HEK293 (cell line): ENCODE data around the gene DPRX.

Experiments used
- CTCF ChIA-PET: fragments of 350-600 bp; formaldehyde crosslinking; extraction: SDS; loops from one replicate; lab custom pipeline; 2021; ENCODE audit warnings: antibody characterized with exemption; lab: Yijun Ruan, JAX
- POLR2A ChIA-PET: fragments of 300-600 bp; formaldehyde crosslinking; extraction: SDS; loops from one replicate; lab custom pipeline; 2020; ENCODE audit warnings: antibody characterized with exemption, inconsistent platforms; lab: Yijun Ruan, JAX
- H3K27ac ChIP-seq: fragments of 200-500 bp; sonication (Bioruptor generic); 2 replicates; pipeline ENCODE4 v1.5.1; 2014; ENCODE audit warnings: low read depth, low read length, control low read depth, inconsistent platforms; ENCODE audit errors: extremely low read depth
- H3K36me3 ChIP-seq, 2 experiments: fragments of 200-500 bp in 1 of 2; sonication (Bioruptor generic) in 1 of 2; 1 replicate in 1 of 2; 2 replicates in 1 of 2; pipeline ENCODE4 v1.5.1; 2014 to 2017; ENCODE audit warnings: inconsistent platforms in 2 of 2, low read length in 2 of 2; ENCODE audit not compliant: control insufficient read depth in 2 of 2, insufficient read depth in 1 of 2
- H3K4me1 ChIP-seq: fragments of 200-500 bp; sonication (Bioruptor generic); 2 replicates; pipeline ENCODE4 v1.5.1; 2014; ENCODE audit warnings: mild to moderate bottlenecking, low read length, inconsistent platforms; ENCODE audit not compliant: control insufficient read depth, insufficient read depth
- H3K4me3 ChIP-seq: 2 replicates; pipeline ENCODE4 v1.5.1; 2011; ENCODE audit warnings: low read depth, mild to moderate bottlenecking, control low read depth, low read length, moderate library complexity
- H3K9me3 ChIP-seq: fragments of 200-500 bp; sonication (Bioruptor generic); 2 replicates; pipeline ENCODE4 v1.5.1; 2014; ENCODE audit warnings: low read depth, low read length, inconsistent platforms; ENCODE audit not compliant: control insufficient read depth, insufficient read depth
- HIC1 ChIP-seq: fragments of 450-650 bp; formaldehyde crosslinking; IDR thresholded peaks from 2 replicates; pipeline ENCODE4 v1.5.1; 2016; ENCODE audit warnings: missing biosample characterization, missing genetic modification characterization
- PRDM1 ChIP-seq: fragments of 450-650 bp; formaldehyde crosslinking; IDR thresholded peaks from 2 replicates; pipeline ENCODE4; 2016; ENCODE audit warnings: missing biosample characterization, missing genetic modification characterization
- PRDM4 ChIP-seq: fragments of 450-650 bp; formaldehyde crosslinking; IDR thresholded peaks from 2 replicates; pipeline ENCODE4 v1.5.1; 2017; ENCODE audit warnings: missing biosample characterization, missing genetic modification characterization
- SETDB1 ChIP-seq: IDR thresholded peaks from one replicate; pipeline ENCODE4 v1.6.1; 2017; ENCODE audit warnings: mild to moderate bottlenecking, low read length, moderate library complexity, mixed read lengths; ENCODE audit not compliant: insufficient read length
- TRIM28 ChIP-seq: IDR thresholded peaks from 2 replicates; pipeline ENCODE4 v1.6.1; 2011; ENCODE audit warnings: low read length, control low read depth, borderline replicate concordance
- ZFP37 ChIP-seq: fragments of 450-650 bp; formaldehyde crosslinking; IDR thresholded peaks from 2 replicates; pipeline ENCODE4 v1.5.1; 2016; ENCODE audit warnings: missing biosample characterization, missing genetic modification characterization
- ZNF184 ChIP-seq: fragments of 450-650 bp; IDR thresholded peaks from 2 replicates; pipeline ENCODE4 v1.5.1; 2018; ENCODE audit warnings: missing biosample characterization, mild to moderate bottlenecking, missing genetic modification characterization
- ZNF280D ChIP-seq: fragments of 450-650 bp; formaldehyde crosslinking; IDR thresholded peaks from 2 replicates; pipeline ENCODE4 v1.5.1; 2016; ENCODE audit warnings: missing biosample characterization, missing genetic modification characterization
- ZNF501 ChIP-seq: fragments of 450-650 bp; formaldehyde crosslinking; IDR thresholded peaks from 2 replicates; pipeline ENCODE4 v1.5.1; 2016; ENCODE audit warnings: missing biosample characterization, missing genetic modification characterization
- TF ChIP-seq, protein P1 (sequence below): fragments of 450-650 bp; formaldehyde crosslinking; IDR thresholded peaks from 2 replicates; pipeline ENCODE4 v1.5.1; 2017; ENCODE audit warnings: missing biosample characterization, missing genetic modification characterization

The DPRX gene

DNA sequence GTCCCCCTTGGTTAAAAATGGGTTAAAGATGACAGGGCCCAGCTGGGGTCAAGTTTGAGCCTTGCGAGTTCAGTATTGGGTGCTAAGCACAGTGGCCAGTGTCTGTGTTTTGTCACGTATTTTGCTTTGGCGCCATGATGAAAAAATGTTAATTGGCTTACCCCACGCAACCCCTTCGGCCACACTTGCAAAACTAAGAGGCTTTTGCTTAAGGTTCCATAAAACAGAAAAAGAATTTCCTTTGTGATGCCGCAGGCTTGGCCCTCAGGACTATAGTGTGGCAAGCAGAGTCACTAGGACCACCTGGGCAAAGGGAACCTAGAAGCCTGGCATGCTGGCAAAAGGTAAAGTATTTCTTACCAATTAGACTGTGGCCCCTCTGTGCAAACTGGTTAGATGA lies 20.7 kb downstream of the DPRX start (continued):
- TF ChIP-seq HIC1 (tag by site-specific recombination) (no peak), PRDM4 (no peak), ZFP37 (tag by site-specific recombination) (no peak)
- TF ChIP-seq, protein P1, sequence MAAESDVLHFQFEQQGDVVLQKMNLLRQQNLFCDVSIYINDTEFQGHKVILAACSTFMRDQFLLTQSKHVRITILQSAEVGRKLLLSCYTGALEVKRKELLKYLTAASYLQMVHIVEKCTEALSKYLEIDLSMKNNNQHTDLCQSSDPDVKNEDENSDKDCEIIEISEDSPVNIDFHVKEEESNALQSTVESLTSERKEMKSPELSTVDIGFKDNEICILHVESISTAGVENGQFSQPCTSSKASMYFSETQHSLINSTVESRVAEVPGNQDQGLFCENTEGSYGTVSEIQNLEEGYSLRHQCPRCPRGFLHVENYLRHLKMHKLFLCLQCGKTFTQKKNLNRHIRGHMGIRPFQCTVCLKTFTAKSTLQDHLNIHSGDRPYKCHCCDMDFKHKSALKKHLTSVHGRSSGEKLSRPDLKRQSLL (tag by site-specific recombination) = no peak

- TF ChIP-seq ZNF184 (tag by site-specific recombination) (no peak), ZNF280D (tag by site-specific recombination) (0 out of 2 replicates have a peak, but pooled peaks have one; percentile 62), SETDB1 (peak; percentile 99), TRIM28 (peak; percentile 98), PRDM1 (tag by site-specific recombination) (peak; percentile 37; the same call in 1 of the 2 replicates)
- Histone ChIP-seq H3K27ac (no peak overlapping the region), H3K4me1 (no peaks in the 10 kb centered on the region), H3K4me3 (no peak overlapping the region), H3K36me3 (no peaks in the 10 kb centered on the region), H3K9me3 (no peaks in the 10 kb centered on the region; the same call in 1 of the 2 replicates)
- POLR2A ChIA-PET = no interaction called here
- CTCF ChIA-PET = interaction anchor here (0.7 kb wide), 1 partner anchor 28 kb away, joined by 3 read pairs; no protein-coding TSS in a partner anchor
Measured at GRCh38 chr19:53655042-53655665, 23.4 kb downstream of the DPRX start.

- Histone ChIP-seq H3K4me1 (no peaks in the 10 kb centered on the region), H3K36me3 (no peaks in the 10 kb centered on the region), H3K27ac (no peak overlapping the region), H3K4me3 (no peak overlapping the region), H3K9me3 (no peaks in the 10 kb centered on the region; the same call in 1 of the 2 replicates)
- CTCF ChIA-PET = no interaction called here
- POLR2A ChIA-PET = interaction anchor here (0.7 kb wide), 1 partner anchor 194 kb away, joined by 3 read pairs; no protein-coding TSS in a partner anchor
- TF ChIP-seq ZNF501 (tag by site-specific recombination) (no peak), PRDM1 (tag by site-specific recombination) (no peak)
Measured at GRCh38 chr19:53657330-53657729, 25.5 kb downstream of the DPRX start.
